ENCODE data around the gene HOXA1. TPM values are rescaled to one million over a fixed set of nuclear protein-coding genes. Genes with fewer than 3 reads are reported as not detected.
A peak's percentile ranks its signal among the peaks of the same experiment; 100 is the strongest.

The HOXA1 gene
- total RNA-seq, 1 experiment from 2014 or later: 5.6 TPM

GRCh38 chr7:27099453-27100370 lies 3.9 kb upstream of the HOXA1 start:
- in situ Hi-C loops (cut with HindIII; ENCODE audit: low pct_unique_long_range_greater_than_20kb, low sequenced_read_pairs): no loop called here

GRCh38 chr7:27098578-27099451 lies 3.0 kb upstream of the HOXA1 start:
- in situ Hi-C loops (cut with HindIII; ENCODE audit: low pct_unique_long_range_greater_than_20kb, low sequenced_read_pairs): no loop called here
- no peak for DNase-seq (ENCODE audit: low read depth, low spot score)

More at GRCh38 chr7:27099453-27100370, 3.9 kb upstream of the HOXA1 start:
- no peak for DNase-seq (ENCODE audit: low read depth, low spot score)

DNA sequence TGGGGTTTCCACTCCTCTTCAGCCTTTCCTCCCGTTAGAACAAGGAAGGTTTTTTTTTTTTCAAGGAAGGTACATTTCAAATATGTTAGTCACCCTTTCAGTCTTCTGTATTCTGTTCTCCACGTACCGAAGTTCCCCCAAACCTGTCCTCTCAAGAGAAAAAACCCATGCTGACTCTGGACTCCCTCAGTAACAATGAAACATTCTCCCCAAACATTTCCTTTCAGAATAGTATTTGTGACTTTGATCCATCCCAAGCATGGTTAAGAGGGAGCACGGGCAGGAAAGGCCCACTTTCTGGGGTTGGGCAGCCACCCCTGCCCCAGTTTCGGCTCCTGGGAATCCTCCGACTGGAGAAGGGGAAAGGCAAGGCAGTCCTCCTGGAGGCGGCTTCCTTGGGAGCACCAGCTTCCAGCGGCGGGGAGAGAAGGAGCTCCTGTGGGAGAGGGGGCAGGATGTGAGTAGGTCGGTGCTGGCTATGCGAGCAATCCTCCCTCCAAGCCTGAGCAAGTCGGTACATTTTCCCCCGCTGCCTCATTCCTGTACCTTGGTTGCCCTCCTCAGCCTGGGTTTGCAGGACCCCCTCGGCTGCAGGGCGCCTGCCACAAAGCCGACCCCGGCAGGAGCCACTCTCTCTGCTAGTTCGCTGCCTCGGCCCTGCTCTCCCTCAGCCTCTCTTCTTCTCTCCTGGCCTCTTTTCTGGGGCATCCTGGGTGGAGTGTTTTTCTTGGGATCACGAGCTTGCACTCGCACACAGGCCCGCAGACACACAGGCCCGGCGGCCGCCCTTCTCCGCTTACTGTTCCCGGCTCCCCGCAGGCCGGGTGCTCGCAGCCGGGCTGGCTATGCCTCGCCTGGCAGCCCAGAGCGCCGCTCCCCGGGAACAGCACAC lies 2.1 kb upstream of the HOXA1 start:
- DNase-seq (ENCODE audit: low read depth, low spot score): no peak
- in situ Hi-C loops (cut with HindIII; ENCODE audit: low pct_unique_long_range_greater_than_20kb, low sequenced_read_pairs): no loop called here

GRCh38 chr7:27096768-27097514 lies 1.1 kb upstream of the HOXA1 start:
- in situ Hi-C loops (cut with HindIII; ENCODE audit: low pct_unique_long_range_greater_than_20kb, low sequenced_read_pairs): no loop called here
- peak; percentile 45 for DNase-seq (ENCODE audit: low read depth, low spot score)

DNA sequence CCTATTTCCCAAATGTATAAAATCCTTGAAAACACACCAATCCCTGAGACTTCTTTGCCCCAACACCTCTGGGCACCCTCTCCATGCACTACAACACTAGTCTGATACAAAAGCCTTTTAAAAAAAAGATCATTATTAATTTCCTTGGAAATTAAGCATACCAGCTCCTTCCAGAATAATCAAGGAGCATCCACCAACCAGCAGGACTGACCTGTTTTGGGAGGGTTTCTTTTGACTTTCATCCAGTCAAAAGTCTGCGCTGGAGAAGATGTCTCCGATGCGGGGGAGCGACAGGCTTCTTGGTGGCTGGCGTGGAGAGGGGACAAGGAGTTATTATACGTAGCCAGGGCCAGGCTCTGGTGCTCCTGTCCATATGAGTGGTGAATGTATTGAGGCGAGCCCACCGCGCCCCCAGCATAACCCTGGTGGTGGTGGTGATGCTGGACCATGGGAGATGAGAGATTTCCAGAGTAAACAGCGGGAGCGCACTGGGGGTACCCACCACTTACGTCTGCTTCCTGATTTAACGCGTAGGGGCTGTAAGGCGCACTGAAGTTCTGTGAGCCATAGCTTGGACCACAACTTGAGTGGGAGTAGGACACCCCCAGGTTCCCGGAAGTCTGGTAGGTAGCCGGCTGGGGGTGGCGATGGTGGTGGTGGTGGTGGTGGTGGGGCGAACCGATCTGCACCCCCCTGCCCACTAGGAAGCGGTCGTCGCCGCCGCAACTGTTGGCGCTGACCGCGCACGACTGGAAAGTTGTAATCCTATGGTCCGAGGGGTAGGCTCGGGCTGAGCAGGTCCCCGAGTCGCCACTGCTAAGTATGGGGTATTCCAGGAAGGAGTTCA lies 527 bp downstream of the HOXA1 start:
- DNase-seq (ENCODE audit: low read depth, low spot score): no peak
- in situ Hi-C loops (cut with HindIII; ENCODE audit: low pct_unique_long_range_greater_than_20kb, low sequenced_read_pairs): no loop called here

- DNase-seq (ENCODE audit: low read depth, low spot score): no peak
- in situ Hi-C loops (cut with HindIII; ENCODE audit: low pct_unique_long_range_greater_than_20kb, low sequenced_read_pairs): no loop called here
Measured at GRCh38 chr7:27094304-27095049, 1.3 kb downstream of the HOXA1 start.

GRCh38 chr7:27093184-27093895 lies 2.5 kb downstream of the HOXA1 start:
- DNase-seq (ENCODE audit: low read depth, low spot score): no peak
- in situ Hi-C loops (cut with HindIII; ENCODE audit: low pct_unique_long_range_greater_than_20kb, low sequenced_read_pairs): no loop called here

DNA sequence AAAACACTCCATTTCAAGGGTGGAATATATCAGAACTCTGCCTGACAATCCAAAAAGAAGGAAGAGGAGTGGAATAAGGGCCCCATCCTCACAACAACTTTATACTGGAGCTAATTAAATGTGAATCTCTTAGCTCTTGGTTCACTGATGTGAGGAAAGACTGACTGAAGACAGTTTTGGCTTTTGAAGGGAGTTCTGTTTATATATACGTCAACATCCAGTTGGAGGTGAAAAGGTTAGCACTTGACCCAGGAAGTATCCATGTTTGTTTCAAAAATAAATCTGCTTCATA lies 3.0 kb downstream of the HOXA1 start:
- in situ Hi-C loops (cut with HindIII; ENCODE audit: low pct_unique_long_range_greater_than_20kb, low sequenced_read_pairs): no loop called here

GRCh38 chr7:27091941-27092818 lies 3.6 kb downstream of the HOXA1 start:
- no peak for DNase-seq (ENCODE audit: low read depth, low spot score)
- in situ Hi-C loops (cut with HindIII; ENCODE audit: low pct_unique_long_range_greater_than_20kb, low sequenced_read_pairs): no loop called here

More for the DNA sequence above, 3.0 kb downstream of the HOXA1 start:
- DNase-seq (ENCODE audit: low read depth, low spot score): no peak

DNA sequence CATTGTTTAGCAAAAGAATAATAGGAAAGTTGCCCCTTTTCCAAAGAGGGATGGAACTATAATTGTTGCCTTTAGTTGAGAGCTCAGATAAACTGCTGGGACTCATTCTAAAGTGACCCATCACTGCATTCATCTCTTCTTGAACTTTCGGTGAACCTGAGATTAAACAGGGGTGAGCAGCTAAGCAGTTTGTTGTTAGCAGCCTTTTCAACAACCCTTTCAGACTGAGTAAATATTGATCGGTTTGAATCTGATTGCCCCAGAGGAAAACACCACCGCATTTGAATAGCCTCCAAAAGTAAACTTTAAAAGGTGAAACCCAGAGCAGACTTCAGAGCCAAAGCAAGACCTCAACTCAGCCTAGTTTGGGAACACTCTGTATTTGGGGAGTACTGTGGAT lies 4.7 kb downstream of the HOXA1 start:
- in situ Hi-C loops (cut with HindIII; ENCODE audit: low pct_unique_long_range_greater_than_20kb, low sequenced_read_pairs): no loop called here
- no peak for DNase-seq (ENCODE audit: low read depth, low spot score)

DNA sequence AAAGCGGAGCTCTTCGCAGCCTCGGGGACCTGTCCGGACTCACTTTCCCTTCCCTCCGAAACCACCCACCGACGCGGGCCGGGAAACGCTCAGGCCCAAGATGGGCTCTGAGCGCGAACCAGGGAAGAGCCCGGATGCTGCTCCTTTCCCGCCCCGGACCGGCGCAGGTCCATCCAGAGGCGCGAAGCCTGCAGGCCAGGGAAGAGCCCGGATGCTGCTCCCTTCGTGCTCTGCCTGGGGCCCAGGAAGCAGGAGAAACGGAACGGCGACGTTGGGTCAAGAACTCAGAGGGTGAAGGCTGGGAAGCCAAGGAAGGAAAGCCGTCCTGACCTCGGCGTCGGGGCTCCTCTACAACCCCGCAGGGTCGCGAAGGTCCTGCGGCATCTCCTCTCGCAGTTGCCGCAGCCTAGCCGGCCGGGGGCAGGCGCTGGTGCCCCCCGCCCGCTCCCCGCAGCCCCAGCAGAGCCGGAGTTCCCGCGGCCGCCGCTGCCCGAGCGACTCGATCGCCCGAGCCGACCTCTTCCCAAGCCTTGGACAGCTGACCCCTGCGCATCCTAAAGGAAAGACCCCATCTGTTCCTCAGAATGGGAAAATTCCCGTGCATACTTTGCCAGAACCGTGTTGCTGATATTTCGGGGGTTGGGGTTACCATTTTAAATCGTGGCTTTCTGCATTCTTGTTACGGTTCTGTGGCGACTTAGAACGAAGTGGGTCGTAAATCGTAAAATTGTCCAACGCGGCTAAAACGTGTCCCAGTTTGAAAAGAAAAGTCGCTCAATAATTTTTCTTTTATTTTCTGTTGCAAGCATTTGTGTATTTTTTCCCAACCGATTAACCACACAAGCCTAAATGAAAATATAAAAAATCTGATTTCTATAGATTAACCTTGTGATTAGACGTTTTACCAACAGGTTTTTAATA lies 7.5 kb downstream of the HOXA1 start:
- no peak for DNase-seq (ENCODE audit: low read depth, low spot score)
- in situ Hi-C loops (cut with HindIII; ENCODE audit: low pct_unique_long_range_greater_than_20kb, low sequenced_read_pairs): no loop called here

DNA sequence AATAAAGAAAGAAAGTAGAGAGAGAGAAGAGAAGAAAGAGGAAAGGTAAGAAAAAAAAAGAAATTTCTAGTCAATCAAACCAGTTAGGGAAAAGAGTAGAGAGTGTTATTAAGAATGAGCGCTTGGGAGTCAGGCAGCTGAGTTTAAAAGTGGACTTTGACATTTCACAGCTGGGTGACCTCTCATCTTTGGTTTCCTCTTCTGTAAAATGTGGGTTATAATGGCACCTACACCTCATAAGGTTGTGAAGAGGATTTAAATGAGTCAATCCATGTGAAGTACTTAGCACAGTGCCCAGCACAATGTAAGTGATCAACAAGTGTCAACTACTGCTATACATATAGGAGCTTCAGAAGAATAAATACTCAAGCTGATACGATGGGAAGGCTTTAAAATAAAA lies 12.2 kb downstream of the HOXA1 start:
- in situ Hi-C loops (cut with HindIII; ENCODE audit: low pct_unique_long_range_greater_than_20kb, low sequenced_read_pairs): no loop called here

DNA sequence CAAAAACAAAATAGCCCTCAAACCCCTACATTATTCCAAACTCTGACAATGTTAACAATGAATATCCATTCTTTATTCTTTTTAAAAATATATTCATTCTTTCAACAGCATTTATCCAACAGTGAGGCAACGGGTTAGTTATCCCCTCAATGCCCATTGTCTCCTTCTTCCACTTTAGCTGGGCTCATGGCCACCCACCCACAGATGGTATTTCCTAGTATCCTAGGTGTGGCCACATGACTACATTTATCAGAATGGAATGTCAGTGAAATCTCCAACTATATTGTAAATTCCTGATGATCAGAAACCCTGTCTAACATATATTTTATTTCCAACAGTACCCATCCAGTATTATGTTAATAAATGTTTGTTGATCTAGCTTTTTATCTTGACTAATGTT lies 13.6 kb downstream of the HOXA1 start:
- in situ Hi-C loops (cut with HindIII; ENCODE audit: low pct_unique_long_range_greater_than_20kb, low sequenced_read_pairs): no loop called here
- no peak for DNase-seq (ENCODE audit: low read depth, low spot score)

More for the DNA sequence above, 12.2 kb downstream of the HOXA1 start:
- DNase-seq (ENCODE audit: low read depth, low spot score): no peak

All from SK-MEL-5 (cell line).